HG03354 (cell line): ENCODE measurements around the gene CCNB1.
A peak's percentile ranks its signal among the peaks of the same experiment; 100 is the strongest.
"Not testable (repeated sequence)": the region's sequence is repeated elsewhere in the genome, so short reads cannot be mapped to it uniquely, and the experiment has no call there.

Experiments used
- ATAC-seq: cut with Tn5 transposase; IDR thresholded peaks from one replicate; pipeline ENCODE4 v1.9.1; 2021; ENCODE audit warnings: mild to moderate bottlenecking; ENCODE audit not compliant: unreplicated experiment, poor library complexity, severe bottlenecking

CCNB1 gene

GRCh38 chr5:69166686-69167492 lies at the start of gene CCNB1:
Gene CCNB1, plus strand, starts transcription at chr5:69167150. Its CDS starts 113 bp downstream, at chr5:69167263.
- ATAC-seq: peak; percentile 99

- no peak for ATAC-seq
Measured at GRCh38 chr5:69129413-69129812, 37.5 kb upstream of the CCNB1 start.

GRCh38 chr5:69130241-69130640 lies 36.7 kb upstream of the CCNB1 start:
- no peak for ATAC-seq

- ATAC-seq: no peak
Measured at GRCh38 chr5:69131304-69131703, 35.6 kb upstream of the CCNB1 start.

GRCh38 chr5:69134126-69134525 lies 32.8 kb upstream of the CCNB1 start:
- ATAC-seq: no peak

GRCh38 chr5:69136293-69136692 lies 30.7 kb upstream of the CCNB1 start:
- peak; percentile 95 for ATAC-seq

GRCh38 chr5:69137208-69137607 lies 29.7 kb upstream of the CCNB1 start:
- not testable (repeated sequence) for ATAC-seq

- ATAC-seq: no peak
Measured at GRCh38 chr5:69137807-69138206, 29.1 kb upstream of the CCNB1 start.

GRCh38 chr5:69138766-69139165 lies 28.2 kb upstream of the CCNB1 start:
- ATAC-seq: no peak

- ATAC-seq: not testable (repeated sequence)
Measured at GRCh38 chr5:69140239-69140638, 26.7 kb upstream of the CCNB1 start.

GRCh38 chr5:69140827-69141226 lies 26.1 kb upstream of the CCNB1 start:
- ATAC-seq: no peak

- ATAC-seq: not testable (repeated sequence)
Measured at GRCh38 chr5:69148576-69148975, 18.4 kb upstream of the CCNB1 start.

GRCh38 chr5:69148981-69149675 lies 17.8 kb upstream of the CCNB1 start:
- no peak for ATAC-seq

GRCh38 chr5:69149676-69150010 lies 17.3 kb upstream of the CCNB1 start:
- no peak for ATAC-seq

GRCh38 chr5:69152731-69153130 lies 14.2 kb upstream of the CCNB1 start:
- no peak for ATAC-seq

- no peak for ATAC-seq
Measured at GRCh38 chr5:69156456-69156855, 10.5 kb upstream of the CCNB1 start.

GRCh38 chr5:69158039-69158438 lies 8.9 kb upstream of the CCNB1 start:
- no peak for ATAC-seq

GRCh38 chr5:69160651-69161050 lies 6.3 kb upstream of the CCNB1 start:
- ATAC-seq: no peak

- no peak for ATAC-seq
Measured at GRCh38 chr5:69167493-69167855, 524 bp downstream of the CCNB1 start.

- no peak for ATAC-seq
Measured at GRCh38 chr5:69167929-69168328, 979 bp downstream of the CCNB1 start.

GRCh38 chr5:69170495-69170894 lies 3.5 kb downstream of the CCNB1 start:
- no peak for ATAC-seq
